ENCODE measurements around the gene GUCY1A2. TPM values are rescaled to one million over a fixed set of nuclear protein-coding genes. Genes with fewer than 3 reads are reported as not detected.

The GUCY1A2 gene
- total RNA-seq, 1 experiment from 2014 or later = 0.10 TPM

DNA sequence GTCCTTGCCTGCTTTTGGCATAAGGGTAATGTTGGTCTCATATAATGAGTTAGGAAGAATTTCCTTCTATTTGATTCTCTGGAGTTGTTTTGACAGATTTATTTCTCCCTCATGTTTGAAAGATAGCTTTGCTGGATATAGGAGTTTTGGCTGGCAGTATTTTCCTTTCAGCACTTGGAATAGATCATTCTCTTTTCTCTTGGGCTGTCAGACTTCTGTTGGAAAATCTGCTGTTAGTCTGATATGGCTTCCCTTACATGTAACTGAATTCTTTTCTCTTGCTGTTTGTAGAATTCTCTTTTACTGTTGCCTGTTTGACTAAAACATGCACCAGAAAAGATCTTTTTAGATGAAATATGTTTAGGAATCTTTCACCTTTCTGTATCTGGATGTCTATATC is 165.5 kb downstream of the GUCY1A2 start:
- Histone ChIP-seq H3K9me2 (ENCODE audit: insufficient read depth) (no peaks in the 10 kb centered on the region), H3K79me2 (ENCODE audit: insufficient read depth, low read length) (no peaks in the 10 kb centered on the region), H3K27me3 (ENCODE audit: insufficient read depth, low read length) (no peaks in the 10 kb centered on the region), H2AFZ (ENCODE audit: low read depth, low read length, poor library complexity, severe bottlenecking) (no peak overlapping the region), H3K4me2 (ENCODE audit: low read length) (no peak overlapping the region), H3K9me3 (ENCODE audit: control insufficient read depth in 1 of 2, insufficient read depth in 1 of 2, low read depth in 1 of 2, low read length in 2 of 2) (no peaks in the 10 kb centered on the region), H3K36me3 (ENCODE audit: control insufficient read depth in 1 of 2, insufficient read depth in 2 of 2, low read length in 2 of 2) (no peaks in the 10 kb centered on the region), H3K4me3 (replicated peaks in 1 of 2; ENCODE audit: low read depth in 1 of 2, low read length in 2 of 2) (no peak overlapping the region), H4K20me1 (ENCODE audit: insufficient read depth) (no peaks in the 10 kb centered on the region), H3K27ac (ENCODE audit: low read depth, low read length) (no peak overlapping the region), H3K4me1 (ENCODE audit: control insufficient read depth in 1 of 2, insufficient read depth in 2 of 2, low read length in 2 of 2) (no peaks in the 10 kb centered on the region), H3K9ac (ENCODE audit: low read length) (no peak overlapping the region)
- no peak for DNase-seq (ENCODE audit: low read depth, low spot score)
- BruUV-seq (replicated peaks) = no TSS peak
- RAD21 ChIA-PET (ENCODE audit: low non-redundant PET in 1 of 2, low total read pairs in 2 of 2, uncharacterized antibody in 2 of 2, unreplicated experiment in 2 of 2) = no interaction called here
- ATAC-seq = no peak
- intact Hi-C loops (cut with micrococcal nuclease) = no loop called here
- CTCF ChIA-PET = no interaction called here
- TF ChIP-seq CTCF (IDR thresholded peaks at IDR 0.05 in 2 of 3, conservative IDR thresholded peaks at IDR 0.05 in 1 of 3; ENCODE audit: borderline replicate concordance in 1 of 3, insufficient read depth in 1 of 3, low read depth in 2 of 3, low read length in 2 of 3) (no peak), MAX (IDR thresholded peaks at IDR 0.05) (no peak)
- POLR2A ChIA-PET = no interaction called here

DNA sequence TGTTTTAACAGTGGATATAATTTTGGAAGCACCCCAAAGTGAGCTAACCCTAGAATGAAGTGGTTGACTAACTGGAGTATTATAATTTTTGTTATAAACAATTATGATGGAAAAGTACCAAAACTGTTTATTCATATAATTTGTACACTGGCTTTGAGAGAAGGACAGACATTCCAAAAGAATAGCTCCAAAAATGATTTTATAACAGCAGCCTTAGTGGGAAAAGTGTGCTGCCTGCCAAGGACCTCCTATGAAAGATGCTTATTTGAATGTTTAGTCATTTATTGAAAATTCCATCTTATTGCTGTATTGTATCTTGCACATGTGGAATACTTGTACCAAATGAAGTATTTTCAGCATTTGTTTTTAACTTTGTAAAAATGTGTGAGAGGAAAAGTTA is 169.8 kb downstream of the GUCY1A2 start:
- Histone ChIP-seq H3K4me1 (ENCODE audit: control insufficient read depth in 1 of 2, insufficient read depth in 2 of 2, low read length in 2 of 2) (no peaks in the 10 kb centered on the region), H3K27me3 (ENCODE audit: insufficient read depth, low read length) (no peaks in the 10 kb centered on the region), H2AFZ (ENCODE audit: low read depth, low read length, poor library complexity, severe bottlenecking) (no peak overlapping the region), H3K27ac (ENCODE audit: low read depth, low read length) (no peak overlapping the region), H3K9me3 (ENCODE audit: control insufficient read depth in 1 of 2, insufficient read depth in 1 of 2, low read depth in 1 of 2, low read length in 2 of 2) (no peaks in the 10 kb centered on the region), H4K20me1 (ENCODE audit: insufficient read depth) (no peaks in the 10 kb centered on the region), H3K4me3 (replicated peaks in 1 of 2; ENCODE audit: low read depth in 1 of 2, low read length in 2 of 2) (no peak overlapping the region), H3K36me3 (ENCODE audit: control insufficient read depth in 1 of 2, insufficient read depth in 2 of 2, low read length in 2 of 2) (no peaks in the 10 kb centered on the region), H3K4me2 (ENCODE audit: low read length) (no peak overlapping the region), H3K9me2 (ENCODE audit: insufficient read depth) (no peaks in the 10 kb centered on the region), H3K9ac (ENCODE audit: low read length) (no peak overlapping the region), H3K79me2 (ENCODE audit: insufficient read depth, low read length) (no peaks in the 10 kb centered on the region)
- RAD21 ChIA-PET (ENCODE audit: low non-redundant PET in 1 of 2, low total read pairs in 2 of 2, uncharacterized antibody in 2 of 2, unreplicated experiment in 2 of 2) = no interaction called here
- POLR2A ChIA-PET = no interaction called here
- TF ChIP-seq ELF1 (IDR thresholded peaks at IDR 0.05; ENCODE audit: borderline replicate concordance, low read depth) (no peak), SRF (IDR thresholded peaks at IDR 0.05; ENCODE audit: low read depth) (no peak), RAD21 (IDR thresholded peaks at IDR 0.05; ENCODE audit: low read depth) (no peak), TCF7L2 (IDR thresholded peaks at IDR 0.05; ENCODE audit: borderline replicate concordance, extremely low read depth, insufficient read depth, insufficient read length) (no peak), CEBPB (IDR thresholded peaks at IDR 0.05; ENCODE audit: low read depth) (no peak)
- TF ChIP-seq, protein P1, sequence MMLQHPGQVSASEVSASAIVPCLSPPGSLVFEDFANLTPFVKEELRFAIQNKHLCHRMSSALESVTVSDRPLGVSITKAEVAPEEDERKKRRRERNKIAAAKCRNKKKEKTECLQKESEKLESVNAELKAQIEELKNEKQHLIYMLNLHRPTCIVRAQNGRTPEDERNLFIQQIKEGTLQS (IDR thresholded peaks at IDR 0.05) = no peak
- intact Hi-C loops (cut with micrococcal nuclease) = no loop called here
- DNase-seq (ENCODE audit: low read depth, low spot score) = no peak
- no TSS peak for BruUV-seq (replicated peaks)
- ATAC-seq = no peak
- CTCF ChIA-PET = no interaction called here
